GM21390 (cell line): Measurements from ENCODE around the gene RAD23A.
"Not testable (repeated sequence)": the region's sequence is repeated elsewhere in the genome, so short reads cannot be mapped to it uniquely, and the experiment has no call there.

Experiments used
- ATAC-seq: cut with Tn5 transposase; IDR thresholded peaks from one replicate; pipeline ENCODE4 v1.9.1; 2021; ENCODE audit not compliant: unreplicated experiment

The RAD23A gene

DNA sequence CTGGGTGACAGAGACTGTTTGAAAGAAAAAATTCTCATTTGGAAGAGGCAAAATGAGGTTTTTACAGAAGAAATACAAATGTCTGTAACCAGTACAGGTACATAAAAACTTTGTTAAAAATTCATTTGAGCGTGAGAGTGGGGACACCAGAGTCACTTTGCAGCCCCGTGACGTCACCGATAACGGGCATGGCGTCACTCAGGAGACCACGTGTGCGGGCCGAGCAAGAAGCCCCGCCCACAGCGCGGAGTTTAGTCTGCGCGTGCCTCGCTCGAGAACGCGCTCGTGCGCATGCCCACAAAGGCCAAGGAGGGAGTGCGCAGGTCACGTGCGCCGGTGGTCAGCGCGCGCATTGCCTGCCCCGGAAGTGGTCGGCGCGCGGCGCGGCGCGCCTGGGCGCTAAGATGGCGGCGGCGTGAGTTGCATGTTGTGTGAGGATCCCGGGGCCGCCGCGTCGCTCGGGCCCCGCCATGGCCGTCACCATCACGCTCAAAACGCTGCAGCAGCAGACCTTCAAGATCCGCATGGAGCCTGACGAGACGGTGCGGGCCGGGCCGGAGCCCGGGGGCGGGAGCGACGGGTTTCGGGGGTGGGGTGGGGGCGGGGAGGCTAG is at the start of gene RAD23A:
RAD23A (plus strand) TSS at position 384 of the 613 bp plus-strand sequence; CDS start at position 471, 87 bp downstream.
- peak; percentile 60 for ATAC-seq

DNA sequence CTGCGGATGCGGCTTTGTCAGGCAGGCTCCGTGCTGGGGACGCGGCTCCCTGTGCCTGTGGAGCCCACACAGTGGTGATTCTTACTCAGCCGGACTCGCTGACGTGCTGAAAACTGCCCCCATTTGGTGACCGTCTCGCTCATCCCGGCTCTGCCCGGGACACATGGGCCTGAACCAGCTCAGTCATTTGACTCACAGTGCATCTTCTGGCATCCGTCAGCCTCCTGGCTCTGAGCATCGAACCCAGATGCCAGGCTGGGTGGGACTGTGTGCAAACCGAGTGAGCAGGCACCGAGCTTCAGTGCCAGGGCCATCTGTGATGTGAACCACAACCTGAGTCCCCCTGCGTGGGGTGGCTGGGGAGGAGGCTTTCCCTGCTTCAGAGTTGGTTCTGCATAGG is 49.2 kb upstream of the RAD23A start:
- no peak for ATAC-seq

DNA sequence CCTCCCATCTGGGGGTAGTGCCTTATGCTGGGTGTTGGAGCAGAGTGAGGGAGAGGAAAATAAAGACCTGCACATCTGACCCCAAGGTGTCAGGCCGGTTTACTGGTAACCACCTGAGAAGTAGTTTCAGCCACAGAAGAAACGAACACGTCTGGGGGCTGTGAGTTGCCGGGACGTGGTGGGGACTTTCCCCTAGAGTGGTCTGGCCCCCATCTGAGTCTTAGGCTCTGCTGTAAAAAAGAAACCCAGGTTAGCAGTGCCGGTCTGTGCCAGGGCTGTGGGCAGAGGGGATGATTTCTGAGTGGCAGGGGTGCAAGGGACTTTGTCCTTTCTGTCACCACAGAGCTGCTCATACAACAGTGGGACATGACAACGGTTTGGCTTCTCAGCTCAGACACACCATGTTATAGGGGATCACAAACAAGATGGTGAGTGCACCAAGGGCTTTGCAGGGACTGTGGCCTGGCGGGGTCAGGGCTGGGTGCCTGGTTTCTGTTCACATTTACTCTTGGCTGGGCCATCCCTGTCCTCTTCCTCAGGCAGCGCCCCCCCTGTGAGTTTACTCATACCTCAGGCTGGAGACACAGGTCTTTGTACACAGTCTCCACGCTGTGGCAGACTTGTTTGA is 45.7 kb upstream of the RAD23A start:
- peak; percentile 71 for ATAC-seq

DNA sequence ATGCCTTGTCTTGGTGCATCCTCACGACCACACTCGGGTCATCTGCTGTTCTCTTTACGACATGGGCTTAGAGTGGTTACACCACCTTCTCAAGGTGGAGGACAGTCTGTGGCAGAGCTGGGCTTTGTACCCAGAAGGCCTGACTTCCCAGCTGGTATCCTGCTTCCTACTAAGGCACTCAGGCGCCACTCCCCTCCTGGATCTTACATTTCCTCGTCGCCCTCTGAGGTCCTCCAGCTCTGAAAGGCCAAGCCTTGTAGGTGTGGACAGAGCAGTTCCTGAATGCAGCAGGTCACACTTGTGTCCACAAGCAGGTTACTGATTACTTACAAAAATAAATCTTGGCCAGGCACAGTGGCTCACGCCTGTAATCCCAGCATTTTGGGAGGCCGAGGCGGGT is 38.5 kb upstream of the RAD23A start:
- no peak for ATAC-seq

DNA sequence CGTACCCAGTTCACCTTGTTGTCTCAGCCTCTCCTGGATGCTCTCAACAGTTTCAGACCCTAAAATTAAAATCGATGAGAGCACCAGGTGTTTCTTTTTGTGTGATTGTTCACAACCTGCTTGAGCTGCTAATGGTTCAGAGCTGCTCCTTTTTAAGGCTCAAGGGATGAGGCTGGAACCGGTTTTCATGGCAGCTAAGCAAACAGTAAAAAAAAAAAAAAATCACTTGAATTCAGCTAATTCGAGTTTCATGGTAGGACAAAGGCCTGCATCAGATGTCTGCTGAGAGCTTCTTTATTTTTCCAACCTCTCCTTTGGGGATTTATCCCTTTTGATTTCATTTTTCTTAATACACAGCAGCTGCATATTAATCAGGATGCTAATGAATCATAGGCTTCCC is 33.1 kb upstream of the RAD23A start:
- no peak for ATAC-seq

DNA sequence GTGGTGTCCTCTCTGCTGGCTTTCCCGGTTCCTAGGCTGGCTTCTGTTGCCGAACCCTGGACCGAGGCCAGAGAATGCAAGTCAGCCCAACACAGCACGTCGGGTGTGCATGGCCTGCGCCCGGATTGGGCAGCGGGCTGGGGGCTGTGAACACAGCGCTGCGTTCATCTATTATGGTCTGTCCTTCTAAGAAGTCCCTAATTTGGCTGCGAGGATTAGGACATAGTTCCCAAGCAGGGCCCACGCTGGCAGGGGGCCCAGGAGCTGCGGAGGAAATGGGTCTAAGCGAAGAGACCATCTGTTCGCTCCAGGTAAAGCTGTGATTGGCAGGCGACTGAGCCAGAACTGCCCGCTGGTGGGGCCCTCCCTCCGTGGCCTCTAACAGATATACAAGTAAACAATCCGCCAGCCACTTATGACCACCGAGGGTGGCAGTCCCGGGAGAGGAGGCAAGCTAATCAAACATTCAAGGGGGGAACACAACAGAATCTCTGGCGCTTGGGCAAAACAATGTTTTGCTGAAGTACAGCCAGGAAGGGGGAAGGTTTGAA is 32.6 kb upstream of the RAD23A start:
- no peak for ATAC-seq

GRCh38 chr19:12913851-12914690 is 31.6 kb upstream of the RAD23A start:
- ATAC-seq: no peak

DNA sequence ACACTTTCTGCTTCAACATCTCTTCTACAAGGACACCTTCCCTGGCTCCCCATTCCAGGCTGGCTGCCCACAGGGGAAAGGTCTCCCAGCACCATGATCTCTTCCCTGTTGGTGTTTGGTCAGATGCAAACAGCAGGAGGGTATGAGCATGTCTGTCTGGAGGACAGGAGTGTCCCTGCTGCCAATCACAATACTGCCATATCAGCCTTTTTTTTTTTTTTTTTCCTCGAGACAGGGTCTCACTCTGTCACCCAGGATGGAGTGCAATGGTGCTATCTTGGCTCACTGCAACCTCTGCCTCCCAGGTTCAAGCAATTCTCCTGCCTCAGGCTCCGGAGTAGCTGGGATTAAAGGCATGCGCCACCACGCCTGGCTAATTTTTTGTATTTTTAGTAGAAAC is 29.8 kb upstream of the RAD23A start:
- ATAC-seq: not testable (repeated sequence)

DNA sequence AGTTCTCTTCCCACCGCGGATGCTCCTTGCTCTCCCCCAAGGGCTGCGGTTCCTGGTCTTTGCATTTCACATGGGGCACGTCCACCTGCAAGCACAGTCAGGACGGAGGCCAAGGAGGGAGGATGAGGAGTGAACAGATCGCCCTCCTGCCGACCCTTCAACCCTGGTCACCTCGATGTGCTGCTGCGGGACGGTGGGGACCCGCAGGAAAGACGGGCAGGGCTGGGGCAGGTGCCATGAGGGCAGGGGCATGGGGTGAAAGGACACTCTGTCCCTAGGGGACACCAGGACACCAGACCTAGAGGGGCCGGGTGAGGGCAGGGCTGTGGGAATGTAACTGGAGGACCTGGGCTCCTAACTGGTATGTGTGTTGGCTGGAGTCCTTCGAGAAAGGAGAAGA is 27.4 kb upstream of the RAD23A start:
- no peak for ATAC-seq

- no peak for ATAC-seq
Measured at GRCh38 chr19:12921047-12921446, 24.6 kb upstream of the RAD23A start.

DNA sequence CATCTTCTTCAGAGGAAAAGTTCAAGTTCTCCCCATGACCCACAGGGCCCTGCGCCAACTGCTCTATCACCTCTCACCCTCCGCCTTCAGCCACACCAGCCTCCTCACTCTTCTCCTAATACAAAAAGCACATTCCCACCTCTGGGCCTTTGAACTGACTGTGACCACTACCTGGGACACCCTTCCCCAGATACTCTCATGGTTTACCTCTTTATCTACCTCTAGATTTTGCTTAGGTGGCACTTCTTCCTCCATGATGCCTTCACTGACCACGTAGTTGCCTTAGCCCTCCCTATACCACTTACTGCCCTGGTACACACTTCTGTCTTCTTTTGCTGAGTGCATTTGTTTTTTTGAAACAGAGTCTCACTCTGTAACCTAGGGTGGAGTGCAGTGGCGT is 22.7 kb upstream of the RAD23A start:
- no peak for ATAC-seq

DNA sequence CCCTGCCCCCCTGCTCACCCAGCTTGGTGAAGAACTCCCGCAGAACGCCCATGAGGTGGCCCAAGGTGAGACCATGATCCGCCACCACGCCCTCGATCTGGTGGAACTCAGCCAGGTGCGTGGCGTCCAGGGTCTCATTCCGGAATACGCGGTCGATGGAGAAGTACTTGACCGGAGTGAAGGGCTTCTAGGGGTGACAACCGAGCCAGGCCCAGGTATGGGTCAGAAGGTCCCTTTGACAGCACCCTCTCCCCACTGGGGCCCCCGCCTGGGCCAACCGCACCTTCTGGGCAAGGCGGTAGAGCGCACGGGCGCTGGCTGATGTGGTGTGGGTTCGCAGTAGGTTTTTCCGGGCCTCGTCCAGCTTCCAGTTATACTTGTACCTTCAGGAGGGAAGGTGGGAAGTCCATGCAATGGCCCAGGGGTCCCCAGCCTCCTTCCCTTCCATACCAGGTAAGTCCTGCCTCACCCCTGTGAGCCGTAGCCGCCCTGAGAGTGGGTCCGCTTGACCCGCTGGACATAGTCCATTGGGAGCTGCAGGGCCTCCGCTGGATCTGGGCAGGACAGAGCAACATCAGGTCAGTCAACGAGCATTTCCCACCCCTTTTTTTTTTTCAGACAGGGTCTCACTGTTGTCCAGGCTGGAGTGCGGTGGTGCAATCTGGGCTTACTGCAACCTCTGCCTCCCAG is 20.9 kb upstream of the RAD23A start:
- no peak for ATAC-seq

DNA sequence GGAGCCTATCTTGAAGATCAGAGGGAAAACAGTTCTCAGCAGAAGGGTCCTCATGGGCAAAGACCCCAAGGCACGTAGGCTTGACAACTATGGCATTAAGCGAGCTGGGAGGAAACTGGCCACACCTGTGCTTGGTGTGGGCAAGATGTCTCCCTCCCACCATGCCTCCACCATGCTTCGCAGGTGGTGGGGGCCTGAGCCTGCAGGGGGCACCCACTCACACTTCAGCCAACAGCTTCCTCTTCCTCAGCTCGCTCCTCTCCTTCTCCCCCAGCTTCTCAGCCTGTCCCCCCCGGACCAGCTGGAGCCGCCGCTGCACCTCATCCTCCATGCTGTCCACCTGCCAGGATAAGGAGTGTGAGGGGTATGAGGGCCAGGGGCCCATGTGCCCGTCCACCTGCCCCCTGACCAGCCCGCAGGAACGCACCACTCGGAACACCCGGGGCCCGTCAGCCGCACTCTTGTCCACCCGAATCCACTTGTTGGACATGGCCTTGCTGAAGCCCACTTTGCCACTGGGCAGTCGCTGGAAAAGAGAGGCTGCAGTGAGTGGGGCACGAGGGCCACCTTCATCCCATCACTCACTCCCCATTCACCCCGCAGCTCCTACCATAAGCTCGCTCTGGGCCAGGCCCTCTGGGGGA is 15.5 kb upstream of the RAD23A start:
- no peak for ATAC-seq

DNA sequence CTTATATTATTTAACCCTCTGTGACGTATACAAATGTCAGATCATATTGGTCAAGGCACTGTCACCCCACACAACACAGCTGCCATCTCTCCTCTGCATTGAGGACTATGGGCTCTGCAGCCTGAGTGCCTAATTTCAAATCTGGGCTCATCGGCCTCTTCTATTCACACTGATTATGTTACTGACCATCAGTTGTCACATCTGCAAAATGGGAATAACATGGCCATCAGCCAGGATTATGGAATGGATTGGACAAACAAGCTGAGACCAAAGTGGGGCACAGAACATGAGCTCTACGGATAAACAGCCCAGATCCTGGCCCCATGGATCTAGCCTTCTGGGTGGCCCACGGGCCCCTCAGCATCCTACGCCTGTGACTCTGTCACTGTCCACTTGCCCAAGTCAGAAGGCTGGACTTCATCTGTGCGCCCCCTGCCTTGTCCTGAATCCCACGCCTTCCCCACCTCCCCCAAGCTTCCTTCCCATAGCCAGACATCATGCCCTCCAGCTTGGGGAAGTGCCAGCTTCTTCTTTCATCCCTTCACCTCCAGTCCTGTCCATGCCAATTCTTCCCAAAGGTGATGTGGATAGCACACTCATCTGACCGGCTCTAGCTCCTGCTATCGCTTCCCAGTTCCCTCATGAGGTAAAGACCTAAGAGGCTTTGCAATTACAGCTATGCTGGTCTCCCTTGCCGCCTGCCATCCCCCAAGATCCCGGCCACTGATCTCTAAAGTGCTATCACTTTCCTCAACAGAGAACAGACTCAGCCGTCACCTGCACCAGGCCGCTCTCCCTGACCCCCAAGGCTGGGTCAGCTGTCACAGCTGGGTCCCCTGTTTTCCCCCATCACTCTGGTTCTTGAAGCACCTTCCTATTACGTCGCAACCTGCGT is 13.0 kb upstream of the RAD23A start:
- no peak for ATAC-seq

DNA sequence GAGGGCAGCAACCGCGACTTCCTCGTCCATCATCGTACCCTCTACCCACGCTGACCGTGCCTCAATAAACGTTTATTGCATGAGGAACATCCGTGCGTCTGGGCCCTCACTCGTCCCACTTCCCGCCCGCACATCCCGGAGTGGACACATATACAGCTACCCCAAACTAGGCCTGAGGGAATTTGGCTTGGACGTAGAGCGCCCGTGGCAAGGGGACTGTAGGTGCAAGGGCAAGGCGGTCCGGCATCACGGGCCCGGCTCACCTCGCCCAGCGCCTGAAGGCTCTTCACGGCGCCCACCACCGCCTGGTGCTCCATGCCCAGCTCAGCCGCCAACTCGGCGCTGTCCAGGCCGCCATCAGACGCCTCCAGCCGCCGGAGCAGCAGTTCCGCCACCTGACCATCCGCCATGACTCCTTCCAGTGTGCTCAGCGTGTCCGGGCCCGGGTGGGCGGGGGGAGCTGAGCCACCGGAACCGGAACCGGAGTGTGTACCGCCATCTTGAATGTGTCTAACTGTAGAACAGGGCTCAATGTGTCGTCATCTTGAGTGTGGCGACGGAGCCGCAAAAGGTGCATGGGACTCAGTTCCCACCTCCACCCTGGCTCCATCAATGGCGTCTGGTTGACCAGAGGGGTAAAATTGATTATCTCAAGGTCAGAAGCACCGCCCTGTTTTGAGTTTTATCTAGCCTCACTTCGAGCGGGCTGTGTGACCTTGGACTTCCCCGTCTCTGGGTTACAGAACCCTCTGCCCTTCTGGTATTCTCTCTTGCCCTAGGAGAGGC is 12.2 kb upstream of the RAD23A start, which contains the start of gene FARSA:
FARSA (minus strand) TSS at position 425 of the 786 bp plus-strand sequence; CDS start at position 410, 15 bp downstream.
- ATAC-seq: no peak

DNA sequence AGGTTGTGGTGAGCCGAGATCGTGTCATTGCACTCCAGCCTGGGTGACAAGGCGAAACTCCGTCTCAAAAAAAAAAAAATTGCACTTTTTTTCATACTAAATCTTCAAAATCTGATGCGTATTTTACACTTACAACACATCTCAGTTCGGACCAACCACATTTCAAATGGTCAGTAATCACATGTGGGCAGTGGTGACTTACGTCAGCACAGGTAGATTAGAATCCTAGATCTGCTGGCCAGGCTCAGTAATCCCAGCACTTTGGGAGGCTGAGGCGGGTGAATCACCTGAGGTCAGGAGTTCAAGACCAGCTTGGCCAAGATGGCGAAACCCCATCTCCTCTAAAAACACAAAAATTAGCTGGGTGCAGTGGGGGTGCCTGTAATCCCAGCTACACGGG is 10.6 kb upstream of the RAD23A start:
- ATAC-seq: no peak

GRCh38 chr19:12936582-12936981 is 9.1 kb upstream of the RAD23A start:
- no peak for ATAC-seq

DNA sequence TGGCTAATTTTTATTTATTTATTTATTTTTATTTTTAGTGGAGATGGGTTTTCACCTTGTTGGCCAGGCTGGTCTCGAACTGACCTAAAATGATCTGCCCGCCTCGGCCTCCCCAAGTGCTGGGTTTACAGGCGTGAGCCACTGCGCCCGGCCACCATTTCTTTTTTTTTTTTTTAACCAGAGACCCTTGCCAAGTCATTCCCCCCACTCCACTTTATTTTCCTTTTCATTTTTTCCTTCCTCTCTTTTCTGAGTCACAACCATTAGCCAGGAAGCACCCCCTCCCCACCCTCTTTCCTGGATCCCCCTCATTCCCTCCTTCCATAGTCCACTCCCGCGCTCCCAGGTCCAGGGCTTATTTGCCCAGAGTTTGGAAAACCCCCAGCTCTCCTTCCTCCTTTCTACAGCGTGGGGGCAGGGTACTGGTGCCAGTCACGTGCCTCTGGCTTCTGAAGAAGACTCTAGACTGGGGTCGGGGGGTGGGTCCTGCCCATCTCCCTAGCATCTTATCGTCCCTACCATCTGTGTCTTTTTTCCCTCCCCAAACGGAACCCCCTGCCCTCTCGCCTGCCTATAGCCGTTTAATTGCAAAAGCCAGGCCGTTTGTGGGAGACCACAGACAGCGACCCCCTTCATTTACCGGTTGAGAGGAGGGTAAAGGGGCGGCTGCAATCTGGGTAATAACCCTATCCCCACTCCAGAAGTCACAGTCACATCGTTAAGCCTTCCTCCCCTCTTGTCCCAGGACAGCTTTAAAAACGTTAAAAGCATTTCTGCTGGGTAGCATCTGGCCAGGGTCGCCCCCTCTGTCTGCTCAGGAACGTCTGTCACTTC is 8.4 kb upstream of the RAD23A start:
- no peak for ATAC-seq
